H9 (cell line): ENCODE results near the gene CLCA4. TPM values are rescaled to one million over a fixed set of nuclear protein-coding genes. Genes with fewer than 3 reads are reported as not detected.

Source experiments
- DNase-seq: peaks from one replicate; pipeline ENCODE4 v3.0.0-alpha.2; 2017
- H2AFZ ChIP-seq: one replicate; pipeline ENCODE4 v1.6.1; 2013; ENCODE audit warnings: mild to moderate bottlenecking, low read length, control low read depth, moderate library complexity
- H2AK5ac ChIP-seq: 2 replicates; pipeline ENCODE4 v1.6.1; 2013; ENCODE audit warnings: low read length, control low read depth, mixed read lengths; ENCODE audit not compliant: insufficient read length
- H2BK120ac ChIP-seq: one replicate; pipeline ENCODE4 v1.6.1; 2013; ENCODE audit warnings: low read depth, mild to moderate bottlenecking, low read length, control low read depth, inconsistent platforms; ENCODE audit not compliant: poor library complexity, severe bottlenecking
- H2BK12ac ChIP-seq: 2 replicates; pipeline ENCODE4 v1.6.1; 2013; ENCODE audit warnings: low read length, control low read depth, mixed read lengths, low read depth; ENCODE audit not compliant: insufficient read length
- H2BK15ac ChIP-seq: 2 replicates; pipeline ENCODE4 v1.6.1; 2013; ENCODE audit warnings: low read depth, low read length, control low read depth
- H2BK20ac ChIP-seq: one replicate; pipeline ENCODE4 v1.6.1; 2013; ENCODE audit warnings: low read depth, mild to moderate bottlenecking, low read length, control low read depth, inconsistent platforms; ENCODE audit not compliant: poor library complexity, severe bottlenecking
- H2BK5ac ChIP-seq: 2 replicates; pipeline ENCODE4 v1.6.1; 2013; ENCODE audit warnings: low read length, control low read depth, mixed read lengths; ENCODE audit not compliant: insufficient read length
- H3K14ac ChIP-seq: 2 replicates; pipeline ENCODE4 v1.6.1; 2013; ENCODE audit warnings: low read length, control low read depth; ENCODE audit not compliant: insufficient read depth
- H3K18ac ChIP-seq: 2 replicates; pipeline ENCODE4 v1.6.1; 2013; ENCODE audit warnings: low read depth, mild to moderate bottlenecking, mixed read lengths, low read length, control low read depth; ENCODE audit not compliant: insufficient read length
- H3K23ac ChIP-seq: 2 replicates; pipeline ENCODE4 v1.6.1; 2013; ENCODE audit warnings: low read length, control low read depth, mixed read lengths, low read depth; ENCODE audit not compliant: insufficient read length
- H3K23me2 ChIP-seq: 2 replicates; pipeline ENCODE4 v1.6.1; 2013; ENCODE audit warnings: low read depth, mild to moderate bottlenecking, mixed read lengths, low read length, control low read depth; ENCODE audit not compliant: insufficient read length, poor library complexity, severe bottlenecking
- H3K27ac ChIP-seq: 2 replicates; pipeline ENCODE4 v1.5.1; 2013; ENCODE audit warnings: low read length, control low read depth, mixed read lengths, low read depth; ENCODE audit not compliant: insufficient read length
- H3K27me3 ChIP-seq: 2 replicates; pipeline ENCODE4 v1.6.1; 2013; ENCODE audit warnings: low read length, control low read depth, inconsistent platforms; ENCODE audit not compliant: insufficient read depth
- H3K4ac ChIP-seq: 2 replicates; pipeline ENCODE4 v1.6.1; 2013; ENCODE audit warnings: low read depth, mild to moderate bottlenecking, control low read depth, inconsistent platforms, low read length, moderate library complexity
- H3K4me1 ChIP-seq: 2 replicates; pipeline ENCODE4 v1.6.1; 2013; ENCODE audit warnings: low read length, control low read depth, inconsistent platforms; ENCODE audit not compliant: insufficient read depth
- H3K4me2 ChIP-seq: 2 replicates; pipeline ENCODE4 v1.6.1; 2013; ENCODE audit warnings: low read length, control low read depth, mixed read lengths; ENCODE audit not compliant: insufficient read length, insufficient read depth
- H3K56ac ChIP-seq: 2 replicates; pipeline ENCODE4 v1.6.1; 2013; ENCODE audit warnings: low read depth, mild to moderate bottlenecking, mixed read lengths, low read length, control low read depth; ENCODE audit not compliant: insufficient read length
- H3K79me1 ChIP-seq: 2 replicates; pipeline ENCODE4 v1.6.1; 2013; ENCODE audit warnings: low read depth, mild to moderate bottlenecking, moderate library complexity, low read length, control low read depth, inconsistent platforms; ENCODE audit not compliant: insufficient read depth, poor library complexity, severe bottlenecking
- H3K79me2 ChIP-seq: 2 replicates; pipeline ENCODE4 v1.6.1; 2013; ENCODE audit warnings: low read length, control low read depth, inconsistent platforms; ENCODE audit not compliant: insufficient read depth
- H3K9ac ChIP-seq: 2 replicates; pipeline ENCODE4 v1.6.1; 2013; ENCODE audit warnings: low read length, control low read depth, mixed read lengths; ENCODE audit not compliant: insufficient read length; ENCODE audit errors: extremely low read depth
- H3K9me3 ChIP-seq: one replicate; pipeline ENCODE4 v1.6.1; 2013; ENCODE audit warnings: low read depth, low read length, inconsistent platforms; ENCODE audit not compliant: control insufficient read depth
- H3T11ph ChIP-seq: one replicate; pipeline ENCODE4 v1.6.1; 2013; ENCODE audit warnings: mild to moderate bottlenecking, low read length, control low read depth, inconsistent platforms
- H4K20me1 ChIP-seq: one replicate; pipeline ENCODE4 v1.6.1; 2013; ENCODE audit not compliant: control insufficient read depth, insufficient read length, insufficient read depth
- H4K5ac ChIP-seq: 2 replicates; pipeline ENCODE4 v1.6.1; 2013; ENCODE audit warnings: low read depth, mild to moderate bottlenecking, mixed read lengths, low read length, control low read depth; ENCODE audit not compliant: insufficient read length
- H4K8ac ChIP-seq: replicated peaks from 2 replicates; pipeline ENCODE4 v1.6.1; 2013; ENCODE audit warnings: low read length, control low read depth, mixed read lengths, low read depth; ENCODE audit not compliant: insufficient read length
- H4K91ac ChIP-seq: 2 replicates; pipeline ENCODE4 v1.6.1; 2013; ENCODE audit warnings: low read depth, mild to moderate bottlenecking, moderate library complexity, mixed read lengths, low read length, control low read depth; ENCODE audit not compliant: insufficient read length
- H3K27ac Mint-ChIP-seq, 3 experiments: 2 replicates in 2 of 3; 3 replicates in 1 of 3; pipeline ENCODE4 v1.8.0; 2020 to 2021; ENCODE audit warnings: mixed read lengths in 3 of 3, mild to moderate bottlenecking in 1 of 3, moderate library complexity in 1 of 3
- H3K27me3 Mint-ChIP-seq: 2 replicates; pipeline ENCODE4 v1.8.0; 2021; ENCODE audit warnings: low read depth, mild to moderate bottlenecking, moderate library complexity, mixed read lengths
- H3K36me3 Mint-ChIP-seq, 3 experiments: 2 replicates in 2 of 3; 3 replicates in 1 of 3; pipeline ENCODE4 v1.8.0; 2020 to 2021; ENCODE audit warnings: low read depth in 3 of 3, mixed read lengths in 3 of 3; ENCODE audit not compliant: insufficient read depth in 1 of 3
- H3K4me1 Mint-ChIP-seq, 2 experiments: 2 replicates each; pipeline ENCODE4 v1.8.0; 2020; ENCODE audit warnings: mixed read lengths in 2 of 2
- H3K4me3 Mint-ChIP-seq, 2 experiments: 2 replicates in 1 of 2; 3 replicates in 1 of 2; pipeline ENCODE4 v1.8.0; 2020 to 2021; ENCODE audit warnings: mild to moderate bottlenecking in 2 of 2, mixed read lengths in 2 of 2, moderate library complexity in 1 of 2
- H3K9me3 Mint-ChIP-seq, 2 experiments: 2 replicates in 1 of 2; 3 replicates in 1 of 2; pipeline ENCODE4 v1.8.0; 2020; ENCODE audit warnings: mild to moderate bottlenecking in 2 of 2, mixed read lengths in 2 of 2, moderate library complexity in 1 of 2
- CTCF ChIP-seq: fragments of 200-600 bp; sonication (generic); conservative IDR thresholded peaks from 3 replicates; pipeline ENCODE4 v1.8.0; 2021; ENCODE audit warnings: antibody characterized with exemption, mild to moderate bottlenecking
- WGBS: extraction: QIAGEN DNeasy Blood & Tissue Kit; methylation state at CpG from one replicate; pipeline ENCODE4 v1.1.7; 2013; ENCODE audit warnings: missing lambda C conversion rate, low lambda C conversion rate, mixed read lengths; ENCODE audit not compliant: insufficient read length; ENCODE audit errors: extremely low coverage; 5-methylcytosine and 5-hydroxymethylcytosine counted together
- total RNA-seq: library from RNA; stranded (reverse); gene quantifications from 2 replicates; pipeline ENCODE4 v1.2.1, GENCODE V29; 2021

The CLCA4 gene
- total RNA-seq, 1 experiment from 2014 or later: not detected

- Histone ChIP-seq H2BK20ac (no peak overlapping the region), H2BK15ac (no peak overlapping the region), H4K91ac (no peak overlapping the region), H2BK120ac (no peak overlapping the region), H3T11ph (no peak overlapping the region), H3K79me1 (no peaks in the 10 kb centered on the region), H2BK12ac (no peak overlapping the region), H3K14ac (no peak overlapping the region), H3K27ac (no peak overlapping the region), H4K5ac (no peak overlapping the region), H3K9ac (no peak overlapping the region), H3K9me3 (no peaks in the 10 kb centered on the region), H4K8ac (no peak overlapping the region), H4K20me1 (no peaks in the 10 kb centered on the region), H3K23ac (no peak overlapping the region), H3K27me3 (no peaks in the 10 kb centered on the region), H3K79me2 (no peaks in the 10 kb centered on the region), H3K18ac (no peak overlapping the region), H3K23me2 (peaks cover 8% of the 10 kb centered on the region), H3K4ac (no peak overlapping the region), H2BK5ac (no peak overlapping the region), H2AK5ac (no peak overlapping the region), H2AFZ (no peak overlapping the region), H3K4me1 (no peaks in the 10 kb centered on the region; the same call in 1 of the 2 replicates), H3K4me2 (no peak overlapping the region), H3K56ac (no peak overlapping the region)
- Mint-ChIP-seq H3K4me3 (no peak overlapping the region), H3K27ac (no peak overlapping the region), H3K36me3 (peaks cover 0 to 1% (median 0%) of the 10 kb centered on the region in 3 experiments; a peak in 1 of 7 replicates), H3K4me1 (peaks cover 11 to 19% of the 10 kb centered on the region in 2 experiments), H3K9me3 (peaks cover 2 to 3% of the 10 kb centered on the region in 2 experiments; a peak in 2 of 5 replicates), H3K27me3 (no peaks in the 10 kb centered on the region)
- no CpG with 5 or more reads among the region's 3 CpGs for WGBS
- no peak for DNase-seq
- TF ChIP-seq CTCF: no peak
Observed at GRCh38 chr1:86498281-86498680, 48.6 kb upstream of the CLCA4 start.
